Stomach smooth muscle (tissue), 2 donors: Measurements from ENCODE around the gene SDS.
A peak's percentile ranks its signal among the peaks of the same experiment; 100 is the strongest.
"Not testable (repeated sequence)": the region's sequence is repeated elsewhere in the genome, so short reads cannot be mapped to it uniquely, and the experiment has no call there.

Experiments
- H3K27ac ChIP-seq: one replicate; pipeline ENCODE4 v1.7.0; 2013; ENCODE audit warnings: mild to moderate bottlenecking, low read length, inconsistent platforms
- H3K27me3 ChIP-seq, 2 donors: one replicate each; pipeline ENCODE4 v1.7.0; 2013; ENCODE audit warnings: low read length in 2 of 2; ENCODE audit not compliant: insufficient read depth in 2 of 2, control insufficient read depth in 1 of 2
- H3K36me3 ChIP-seq, 2 donors: one replicate each; pipeline ENCODE4 v1.7.0; 2013; ENCODE audit warnings: low read length in 2 of 2; ENCODE audit not compliant: control insufficient read depth in 2 of 2, insufficient read depth in 2 of 2
- H3K4me1 ChIP-seq: one replicate; pipeline ENCODE4 v1.7.0; 2013; ENCODE audit warnings: low read length; ENCODE audit not compliant: control insufficient read depth, insufficient read depth
- H3K4me3 ChIP-seq, 2 donors: one replicate each; pipeline ENCODE4 v1.7.0; 2013; ENCODE audit warnings: low read length in 2 of 2
- H3K9ac ChIP-seq, 2 donors: one replicate each; pipeline ENCODE4 v1.7.0; 2013; ENCODE audit warnings: low read length in 2 of 2, mild to moderate bottlenecking in 1 of 2
- H3K9me3 ChIP-seq, 2 donors: one replicate each; pipeline ENCODE4 v1.7.0; 2013; ENCODE audit warnings: low read length in 2 of 2; ENCODE audit not compliant: control insufficient read depth in 2 of 2
- donor health status: healthy.
- donor health status: Pancreatic carcinoma.

Gene SDS

DNA sequence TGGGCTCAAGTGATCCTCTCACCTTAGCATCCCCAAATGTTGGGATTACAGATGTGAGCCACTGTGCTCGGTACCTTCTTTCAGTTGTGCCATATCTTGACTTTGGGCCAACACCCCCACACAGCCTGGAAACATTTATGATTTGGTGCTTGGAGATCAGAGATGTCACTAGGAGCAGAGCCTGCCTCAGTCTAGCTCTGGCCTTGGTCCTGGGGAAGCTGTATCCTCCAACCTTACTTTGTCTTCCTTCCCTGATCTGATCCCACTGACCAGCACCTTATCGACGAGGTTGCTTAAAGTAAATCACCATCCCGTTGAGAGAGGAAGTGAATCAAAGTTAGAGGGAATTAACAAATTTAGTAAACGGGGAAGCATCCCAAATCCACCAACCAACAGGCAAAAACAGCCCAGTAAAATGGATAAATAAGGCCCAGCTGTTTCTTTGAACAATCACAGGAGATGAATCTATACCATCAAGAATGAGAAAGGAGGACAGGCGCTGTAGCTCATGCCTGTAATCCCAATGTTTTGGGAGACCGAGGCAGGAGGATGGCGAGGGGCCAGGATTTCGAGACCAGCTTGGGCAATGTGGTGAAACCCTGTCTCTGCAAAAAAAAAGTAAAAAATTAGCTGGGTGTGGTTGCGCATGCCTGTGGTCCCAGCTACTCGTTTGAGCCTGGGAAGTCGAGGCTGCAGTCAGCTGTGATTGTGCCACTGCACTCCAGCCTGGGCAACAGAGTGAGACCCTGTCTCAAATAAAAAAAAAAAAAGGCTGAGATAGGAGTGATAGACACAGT is 41.9 kb downstream of the SDS start:
- Histone ChIP-seq H3K27ac (no peak overlapping the region), H3K27me3 (no peaks in the 10 kb centered on the region), H3K36me3 (no peaks in the 10 kb centered on the region), H3K4me1 (peaks cover 21% of the 10 kb centered on the region), H3K9ac (no peak overlapping the region), H3K4me3 (no peak overlapping the region), H3K9me3 (no peaks in the 10 kb centered on the region)

DNA sequence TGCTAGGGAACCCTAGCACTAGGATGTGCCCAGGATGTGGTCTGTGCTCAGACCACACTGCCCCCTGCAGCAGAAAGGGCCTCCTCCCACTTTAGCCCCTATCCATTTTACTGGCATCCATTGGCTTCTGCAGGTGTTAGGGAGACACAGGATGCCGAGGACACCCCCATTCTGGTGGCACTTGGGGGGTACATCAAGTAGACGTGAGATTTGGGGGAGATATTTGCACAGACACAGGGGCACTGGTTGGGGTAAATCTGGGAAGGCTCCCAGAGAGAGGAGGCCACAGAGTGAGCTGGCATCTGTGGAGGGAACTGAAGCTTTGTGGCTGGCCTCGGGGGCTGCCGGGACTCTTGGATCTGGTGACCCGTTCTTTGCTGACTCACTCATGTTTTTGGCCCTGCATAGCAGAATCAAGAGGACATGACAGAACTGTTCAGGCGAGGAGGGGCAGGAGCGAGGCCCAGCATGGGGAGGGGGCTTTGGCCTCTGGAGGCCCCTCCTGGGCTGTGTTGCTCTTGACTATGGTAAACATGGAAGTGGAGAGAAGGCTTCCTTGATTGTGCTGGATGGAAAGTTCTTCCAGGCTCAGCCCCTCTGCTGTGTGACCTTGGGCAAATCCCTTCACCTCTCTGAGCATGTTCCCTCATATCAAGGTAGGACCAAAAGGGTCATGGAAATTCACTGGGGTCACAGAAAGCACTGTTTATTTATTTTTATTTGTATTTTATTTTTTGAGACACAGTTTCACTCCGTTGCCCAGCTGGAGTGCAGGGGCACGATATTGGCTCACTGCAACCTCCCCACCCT is 43.5 kb downstream of the SDS start:
- Histone ChIP-seq H3K27me3 (no peaks in the 10 kb centered on the region), H3K9ac (no peak overlapping the region), H3K36me3 (no peaks in the 10 kb centered on the region), H3K4me3 (peak overlapping the region in 1 of 2 donors; percentile 88), H3K9me3 (no peaks in the 10 kb centered on the region), H3K4me1 (peaks cover 21% of the 10 kb centered on the region), H3K27ac (no peak overlapping the region)

GRCh38 chr12:113359133-113359938 is 44.4 kb downstream of the SDS start:
- H3K9me3 ChIP-seq = no peaks in the 10 kb centered on the region
- H3K27me3 ChIP-seq = no peaks in the 10 kb centered on the region
- peak overlapping the region; percentile 71 for H3K27ac ChIP-seq
- H3K4me1 ChIP-seq = peaks cover 21% of the 10 kb centered on the region
- peak overlapping the region; percentile 70 to 85 for H3K9ac ChIP-seq
- peak overlapping the region; percentile 88 to 90 for H3K4me3 ChIP-seq
- H3K36me3 ChIP-seq = no peaks in the 10 kb centered on the region

DNA sequence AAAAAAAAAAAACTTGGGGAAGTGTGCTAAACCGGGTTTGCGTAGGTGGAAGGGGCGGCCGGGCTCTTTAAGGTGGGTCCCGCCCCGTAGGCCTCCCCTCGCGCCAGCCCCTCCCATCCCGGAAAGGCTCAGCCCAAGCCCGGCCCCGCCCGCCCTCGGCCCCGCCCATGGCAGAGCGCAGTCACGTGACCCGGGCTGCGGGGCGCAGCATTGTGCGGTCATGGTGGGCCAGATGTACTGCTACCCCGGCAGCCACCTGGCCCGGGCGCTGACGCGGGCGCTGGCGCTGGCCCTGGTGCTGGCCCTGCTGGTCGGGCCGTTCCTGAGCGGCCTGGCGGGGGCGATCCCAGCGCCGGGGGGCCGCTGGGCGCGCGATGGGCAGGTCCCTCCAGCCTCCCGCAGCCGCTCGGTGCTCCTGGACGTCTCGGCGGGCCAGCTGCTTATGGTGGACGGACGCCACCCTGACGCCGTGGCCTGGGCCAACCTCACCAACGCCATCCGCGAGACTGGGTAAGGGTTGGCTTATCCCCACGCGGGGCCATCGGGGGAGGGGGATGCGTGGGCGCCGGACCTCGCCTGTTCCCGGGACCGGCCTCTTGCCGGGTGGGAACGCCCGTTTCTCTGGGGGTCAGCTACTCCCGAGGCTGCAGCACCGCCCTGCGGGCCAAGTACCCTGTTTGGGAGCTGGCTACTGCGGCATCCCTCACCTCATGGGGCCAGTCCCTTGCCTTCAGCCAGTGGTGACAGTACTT is 45.1 kb downstream of the SDS start, which contains the start of gene PLBD2:
PLBD2 (plus strand) TSS at position 207 of the 752 bp plus-strand sequence; CDS start at position 221, 14 bp downstream.
- no peaks in the 10 kb centered on the region for H3K9me3 ChIP-seq
- H3K4me3 ChIP-seq = peak within 1 kb of the TSS; percentile 88 to 90
- H3K27ac ChIP-seq = peak within 1 kb of the TSS; percentile 71
- H3K36me3 ChIP-seq = no peaks in the 10 kb centered on the region
- H3K4me1 ChIP-seq = peaks cover 21% of the 10 kb centered on the region
- peak within 1 kb of the TSS; percentile 70 to 85 for H3K9ac ChIP-seq
- H3K27me3 ChIP-seq = no peaks in the 10 kb centered on the region

DNA sequence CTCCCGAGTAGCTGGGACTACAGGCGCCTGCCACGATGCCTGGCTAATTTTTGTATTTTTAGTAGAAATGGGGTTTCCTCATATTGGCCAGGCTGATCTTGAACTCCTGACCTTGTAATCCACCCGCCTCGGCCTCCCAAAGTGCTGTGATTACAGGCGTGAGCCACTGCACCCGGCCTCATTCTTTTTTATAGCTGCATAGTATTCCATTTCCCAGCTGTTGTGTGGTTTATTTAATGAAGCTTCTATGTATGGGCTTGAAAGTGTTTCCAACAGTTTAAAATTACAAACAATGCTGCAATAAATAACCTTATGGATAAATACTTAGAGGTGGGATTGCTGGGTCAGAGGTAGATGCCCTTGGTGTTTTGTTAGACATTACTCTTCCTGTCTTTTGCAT is 49.5 kb downstream of the SDS start:
- not testable (repeated sequence) for H3K9ac ChIP-seq, H3K4me3 ChIP-seq, H3K36me3 ChIP-seq, H3K4me1 ChIP-seq, H3K27ac ChIP-seq, H3K27me3 ChIP-seq, H3K9me3 ChIP-seq

GRCh38 chr12:113351089-113351488 is 52.6 kb downstream of the SDS start:
- Histone ChIP-seq H3K9me3 (no peaks in the 10 kb centered on the region), H3K4me1 (no peaks in the 10 kb centered on the region), H3K27me3 (peaks cover 0 to 2% of the 10 kb centered on the region in 2 donors), H3K4me3 (no peak overlapping the region), H3K9ac (no peak overlapping the region), H3K36me3 (no peaks in the 10 kb centered on the region), H3K27ac (no peak overlapping the region)

GRCh38 chr12:113348849-113349536 is 54.7 kb downstream of the SDS start:
- Histone ChIP-seq H3K27ac (no peak overlapping the region), H3K36me3 (no peaks in the 10 kb centered on the region), H3K27me3 (peaks cover 0 to 2% of the 10 kb centered on the region in 2 donors), H3K4me1 (no peaks in the 10 kb centered on the region), H3K4me3 (no peak overlapping the region), H3K9me3 (no peaks in the 10 kb centered on the region), H3K9ac (no peak overlapping the region)

- peaks cover 0 to 2% of the 10 kb centered on the region in 2 donors for H3K27me3 ChIP-seq
- no peaks in the 10 kb centered on the region for H3K4me1 ChIP-seq
- H3K36me3 ChIP-seq = no peaks in the 10 kb centered on the region
- no peaks in the 10 kb centered on the region for H3K9me3 ChIP-seq
- no peak overlapping the region for H3K4me3 ChIP-seq
- H3K9ac ChIP-seq = no peak overlapping the region
- no peak overlapping the region for H3K27ac ChIP-seq
These were observed 55.8 kb downstream of the SDS start for GRCh38 chr12:113347892-113348291.

GRCh38 chr12:113347107-113347506 is 56.6 kb downstream of the SDS start:
- H3K4me3 ChIP-seq = no peak overlapping the region
- no peaks in the 10 kb centered on the region for H3K9me3 ChIP-seq
- no peaks in the 10 kb centered on the region for H3K36me3 ChIP-seq
- no peaks in the 10 kb centered on the region for H3K4me1 ChIP-seq
- no peaks in the 10 kb centered on the region for H3K27me3 ChIP-seq
- H3K9ac ChIP-seq = no peak overlapping the region
- no peak overlapping the region for H3K27ac ChIP-seq
